ENCODE results near the gene ZNF385B. TPM values are rescaled to one million over a fixed set of nuclear protein-coding genes. Genes with fewer than 3 reads are reported as not detected.

ZNF385B gene
- total RNA-seq, 2 donors from 2014 or later, result 5.3 to 18.1 TPM

DNA sequence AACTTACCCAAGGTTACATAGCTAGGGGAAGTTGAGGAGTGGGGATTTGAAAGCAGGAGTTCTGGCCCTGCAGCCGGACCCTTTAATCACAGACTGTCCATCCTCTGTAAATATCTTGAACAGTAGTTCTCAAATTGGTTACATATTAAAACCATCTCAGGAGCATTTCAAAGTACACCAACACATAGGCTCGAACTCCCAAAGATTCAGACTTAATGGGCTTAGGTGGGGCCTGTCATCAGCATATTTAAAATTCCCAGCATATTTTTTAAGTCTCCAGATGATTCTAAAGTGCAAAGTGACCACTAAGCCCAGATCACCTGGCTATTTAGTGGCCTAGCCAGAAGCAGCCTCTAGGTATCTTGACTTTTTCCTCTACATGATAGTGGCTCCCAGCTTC, 192.2 kb downstream of the ZNF385B start:
- Histone ChIP-seq H3K4me1 (ENCODE audit: control insufficient read depth, insufficient read depth, low read length) (no peaks in the 10 kb centered on the region), H3K9me3 (ENCODE audit: control insufficient read depth, low read length) (no peaks in the 10 kb centered on the region), H3K27me3 (ENCODE audit: control insufficient read depth, insufficient read depth, low read length, poor library complexity, severe bottlenecking) (no peaks in the 10 kb centered on the region), H3K36me3 (ENCODE audit: control insufficient read depth, insufficient read depth, low read length) (no peaks in the 10 kb centered on the region), H3K4me3 (ENCODE audit: low read length) (no peak overlapping the region), H3K27ac (ENCODE audit: low read depth, low read length) (no peak overlapping the region), H3K9ac (ENCODE audit: extremely low read depth, low read length, poor library complexity, severe bottlenecking) (no peak overlapping the region)
- Mint-ChIP-seq H3K4me3 (no peak overlapping the region), H3K9me3 (peaks cover 3% of the 10 kb centered on the region), H3K36me3 (ENCODE audit: low read depth) (no peaks in the 10 kb centered on the region), H3K27me3 (ENCODE audit: insufficient read depth) (no peaks in the 10 kb centered on the region), H3K4me1 (no peaks in the 10 kb centered on the region), H3K27ac (no peak overlapping the region)
- WGBS, 2 experiments (ENCODE audit: insufficient coverage in 1 of 2, insufficient read length in 1 of 2), result 80 to 88% methylated on average over 1 to 2 of the region's 2 CpGs
- TF ChIP-seq CTCF (conservative IDR thresholded peaks at IDR 0.05), result no peak
- DNase-seq, result no peak

GRCh38 chr2:179664972-179665812, 196.2 kb downstream of the ZNF385B start:
- no peak for DNase-seq
- Histone ChIP-seq H3K4me3 (ENCODE audit: low read length) (no peak overlapping the region), H3K4me1 (ENCODE audit: control insufficient read depth, insufficient read depth, low read length) (no peaks in the 10 kb centered on the region), H3K9me3 (ENCODE audit: control insufficient read depth, low read length) (no peaks in the 10 kb centered on the region), H3K36me3 (ENCODE audit: control insufficient read depth, insufficient read depth, low read length) (no peaks in the 10 kb centered on the region), H3K9ac (ENCODE audit: extremely low read depth, low read length, poor library complexity, severe bottlenecking) (no peak overlapping the region), H3K27me3 (ENCODE audit: control insufficient read depth, insufficient read depth, low read length, poor library complexity, severe bottlenecking) (no peaks in the 10 kb centered on the region), H3K27ac (ENCODE audit: low read depth, low read length) (no peak overlapping the region)
- WGBS, 2 experiments (ENCODE audit: insufficient coverage in 1 of 2, insufficient read length in 1 of 2), result 92 to 93% methylated on average over 9 to 12 of the region's 12 CpGs
- H3K4me3 Mint-ChIP-seq, result no peak overlapping the region
- no peak for TF ChIP-seq CTCF (conservative IDR thresholded peaks at IDR 0.05)
- H3K4me1 Mint-ChIP-seq, result no peaks in the 10 kb centered on the region
- no peak overlapping the region for H3K27ac Mint-ChIP-seq
- peaks cover 3% of the 10 kb centered on the region for H3K9me3 Mint-ChIP-seq
- H3K27me3 Mint-ChIP-seq (ENCODE audit: insufficient read depth), result no peaks in the 10 kb centered on the region
- H3K36me3 Mint-ChIP-seq (ENCODE audit: low read depth), result no peaks in the 10 kb centered on the region

DNA sequence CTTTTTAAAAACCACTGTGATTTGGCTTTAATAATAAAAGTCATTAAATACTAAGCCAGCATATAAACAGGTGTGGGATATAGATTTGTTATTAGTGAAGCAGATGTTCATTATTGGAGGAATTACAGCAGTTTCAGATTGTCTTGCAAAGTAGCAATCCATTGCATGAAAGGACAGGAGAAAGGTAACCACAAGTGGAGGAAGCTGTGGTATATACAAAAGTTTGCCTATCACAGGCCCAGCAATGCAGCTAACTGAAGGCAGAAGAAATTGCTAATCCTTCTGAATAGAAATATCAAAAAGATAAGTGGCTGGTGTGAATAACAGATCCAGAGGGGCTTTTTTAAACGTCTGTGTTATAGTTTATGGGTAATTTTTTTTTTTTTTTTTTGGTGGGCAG, 199.4 kb downstream of the ZNF385B start:
- Histone ChIP-seq H3K4me1 (ENCODE audit: control insufficient read depth, insufficient read depth, low read length) (no peaks in the 10 kb centered on the region), H3K4me3 (ENCODE audit: low read length) (no peak overlapping the region), H3K27ac (ENCODE audit: low read depth, low read length) (no peak overlapping the region), H3K9ac (ENCODE audit: extremely low read depth, low read length, poor library complexity, severe bottlenecking) (no peak overlapping the region), H3K36me3 (ENCODE audit: control insufficient read depth, insufficient read depth, low read length) (no peaks in the 10 kb centered on the region), H3K9me3 (ENCODE audit: control insufficient read depth, low read length) (no peaks in the 10 kb centered on the region), H3K27me3 (ENCODE audit: control insufficient read depth, insufficient read depth, low read length, poor library complexity, severe bottlenecking) (no peaks in the 10 kb centered on the region)
- Mint-ChIP-seq H3K9me3 (no peaks in the 10 kb centered on the region), H3K36me3 (ENCODE audit: low read depth) (no peaks in the 10 kb centered on the region), H3K27me3 (ENCODE audit: insufficient read depth) (no peaks in the 10 kb centered on the region), H3K4me3 (no peak overlapping the region), H3K4me1 (no peaks in the 10 kb centered on the region), H3K27ac (no peak overlapping the region)
- 73 to 100% methylated on average over 1 of the region's 1 CpG for WGBS, 2 experiments (ENCODE audit: insufficient coverage in 1 of 2, insufficient read length in 1 of 2)
- no peak for DNase-seq
- no peak for TF ChIP-seq CTCF (conservative IDR thresholded peaks at IDR 0.05)

All from endodermal cell (in vitro differentiated cells).